Lung (tissue), 12 donors: ENCODE measurements around the gene SPECC1. TPM values are rescaled to one million over a fixed set of nuclear protein-coding genes. Genes with fewer than 3 reads are reported as not detected.
"Not testable (repeated sequence)": the region's sequence is repeated elsewhere in the genome, so short reads cannot be mapped to it uniquely, and the experiment has no call there.

ENCODE experiments used
- ATAC-seq: fragments of 200-7000 bp; cut with Tn5 transposase; one replicate; pipeline ENCODE4 v1.9.1; 2020; ENCODE audit warnings: moderate number of reproducible peaks; ENCODE audit not compliant: insufficient read depth, low FRiP score
- DNase-seq, 3 donors: peaks; one replicate each; pipeline ENCODE4 v3.0.0-alpha.2; 2013 to 2017
- H3K27ac ChIP-seq, 2 donors: one replicate each; pipeline ENCODE4 v1.5.1; 2013; ENCODE audit warnings: mild to moderate bottlenecking in 2 of 2, moderate library complexity in 2 of 2, control low read depth in 1 of 2, inconsistent platforms in 1 of 2, low read depth in 1 of 2, low read length in 1 of 2
- H3K27me3 ChIP-seq, 3 donors: one replicate each; pipeline ENCODE4 v1.5.1; 2013; ENCODE audit warnings: low read length in 2 of 3; ENCODE audit not compliant: control insufficient read depth in 3 of 3, insufficient read depth in 3 of 3
- H3K36me3 ChIP-seq, 4 donors: one replicate each; pipeline ENCODE4 v1.5.1; 2013; ENCODE audit warnings: low read length in 4 of 4, mild to moderate bottlenecking in 1 of 4, moderate library complexity in 1 of 4; ENCODE audit not compliant: control insufficient read depth in 4 of 4, insufficient read depth in 4 of 4
- H3K4me1 ChIP-seq, 5 donors: one replicate each; pipeline ENCODE4 v1.5.1; 2013; ENCODE audit warnings: low read length in 5 of 5, mild to moderate bottlenecking in 2 of 5, moderate library complexity in 1 of 5; ENCODE audit not compliant: control insufficient read depth in 5 of 5, insufficient read depth in 5 of 5
- H3K4me3 ChIP-seq: one replicate; pipeline ENCODE4 v1.5.1; 2013; ENCODE audit warnings: mild to moderate bottlenecking, control low read depth, moderate library complexity
- H3K9ac ChIP-seq, 2 donors: one replicate each; pipeline ENCODE4 v1.5.1; 2013; ENCODE audit warnings: low read length in 2 of 2, control low read depth in 1 of 2; ENCODE audit not compliant: insufficient read depth in 1 of 2
- H3K9me3 ChIP-seq, 4 donors: one replicate each; pipeline ENCODE4 v1.5.1; 2013; ENCODE audit warnings: low read length in 3 of 4, mild to moderate bottlenecking in 1 of 4, moderate library complexity in 1 of 4; ENCODE audit not compliant: control insufficient read depth in 4 of 4, insufficient read depth in 3 of 4
- WGBS, 2 donors: extraction: QIAGEN DNeasy Blood & Tissue Kit; methylation state at CpG; one replicate each; pipeline ENCODE4 v1.1.7; 2013; 5-methylcytosine and 5-hydroxymethylcytosine counted together
- polyA plus RNA-seq, 2 donors: library from polyadenylated mRNA; stranded (reverse); fragments of 200-250 nt; gene quantifications; one replicate each; pipeline ENCODE4 v1.2.1, GENCODE V29; 2013
- total RNA-seq, 2 donors: library from RNA; depleted of rRNA in 1 of 2; stranded (reverse); fragments of >200 nt in 1 of 2; gene quantifications; one replicate each; pipeline ENCODE4 v1.2.1, GENCODE V29; 2014 to 2021
- TF ChIP-seq, protein P1 (sequence below): IDR thresholded peaks from 2 replicates; pipeline ENCODE4 v1.5.1; 2012; ENCODE audit warnings: mild to moderate bottlenecking; ENCODE audit errors: control extremely low read depth, extremely low read depth
- donor health status: control.
- donor health status: control.
- donor health status: Bipolar disorder and iron deficiency.
- donor health status: healthy.
- donor health status: DM: yes; HTN: yes; CAD: no.

Gene SPECC1
- total and polyA plus RNA-seq, 4 donors: 8.8 to 27.1 (median 14.7) TPM

DNA sequence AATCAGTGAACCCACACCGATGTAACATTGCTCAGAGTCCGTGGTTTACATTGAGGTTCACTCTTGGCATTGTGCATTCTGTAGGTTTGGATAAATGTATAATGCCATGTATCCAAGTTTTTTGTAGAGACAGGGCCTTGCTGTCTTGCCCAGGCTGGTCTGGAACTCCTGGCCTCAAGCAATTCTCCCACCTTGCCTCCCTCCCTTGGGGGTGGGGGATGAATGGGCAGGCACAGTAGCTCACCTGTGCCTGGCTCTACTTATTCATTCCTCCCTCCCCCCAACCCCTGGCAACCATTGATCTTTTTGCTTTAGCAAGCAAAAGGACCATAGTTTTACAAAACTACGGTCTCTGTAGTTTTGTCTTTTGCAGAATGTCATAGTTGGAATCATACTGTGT is 181.4 kb downstream of the SPECC1 start:
- Histone ChIP-seq H3K4me3 (no peak overlapping the region), H3K4me1 (peaks cover 0 to 3% (median 0%) of the 10 kb centered on the region in 5 donors), H3K27me3 (no peaks in the 10 kb centered on the region), H3K9me3 (no peaks in the 10 kb centered on the region), H3K9ac (no peak overlapping the region), H3K27ac (no peak overlapping the region), H3K36me3 (no peaks in the 10 kb centered on the region)
- 84 to 94% methylated on average over 3 of the region's 3 CpGs for WGBS, 2 donors
- TF ChIP-seq, protein P1, sequence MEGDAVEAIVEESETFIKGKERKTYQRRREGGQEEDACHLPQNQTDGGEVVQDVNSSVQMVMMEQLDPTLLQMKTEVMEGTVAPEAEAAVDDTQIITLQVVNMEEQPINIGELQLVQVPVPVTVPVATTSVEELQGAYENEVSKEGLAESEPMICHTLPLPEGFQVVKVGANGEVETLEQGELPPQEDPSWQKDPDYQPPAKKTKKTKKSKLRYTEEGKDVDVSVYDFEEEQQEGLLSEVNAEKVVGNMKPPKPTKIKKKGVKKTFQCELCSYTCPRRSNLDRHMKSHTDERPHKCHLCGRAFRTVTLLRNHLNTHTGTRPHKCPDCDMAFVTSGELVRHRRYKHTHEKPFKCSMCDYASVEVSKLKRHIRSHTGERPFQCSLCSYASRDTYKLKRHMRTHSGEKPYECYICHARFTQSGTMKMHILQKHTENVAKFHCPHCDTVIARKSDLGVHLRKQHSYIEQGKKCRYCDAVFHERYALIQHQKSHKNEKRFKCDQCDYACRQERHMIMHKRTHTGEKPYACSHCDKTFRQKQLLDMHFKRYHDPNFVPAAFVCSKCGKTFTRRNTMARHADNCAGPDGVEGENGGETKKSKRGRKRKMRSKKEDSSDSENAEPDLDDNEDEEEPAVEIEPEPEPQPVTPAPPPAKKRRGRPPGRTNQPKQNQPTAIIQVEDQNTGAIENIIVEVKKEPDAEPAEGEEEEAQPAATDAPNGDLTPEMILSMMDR: no peak
- DNase-seq: no peak
- no peak for ATAC-seq

DNA sequence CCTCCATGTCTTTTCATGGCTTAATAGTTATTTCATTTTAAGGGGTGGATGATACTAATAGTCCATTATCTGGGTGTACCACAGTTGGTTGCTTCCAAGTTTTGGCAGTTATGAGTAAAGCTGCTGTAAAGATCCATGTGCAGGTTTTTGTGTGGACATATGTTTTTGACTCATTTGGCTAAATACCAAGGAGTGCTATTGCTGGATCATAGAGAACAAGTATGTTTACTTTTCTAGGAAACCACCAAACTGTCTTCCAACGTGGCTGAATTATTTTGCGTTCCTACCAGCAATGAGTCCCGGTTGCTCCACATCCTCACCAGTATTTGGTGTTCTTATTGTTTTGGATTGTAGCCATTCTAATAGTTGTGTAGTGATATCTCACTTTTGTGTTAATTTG is 181.9 kb downstream of the SPECC1 start:
- Histone ChIP-seq H3K9me3 (no peaks in the 10 kb centered on the region), H3K9ac (no peak overlapping the region), H3K4me1 (peaks cover 0 to 3% (median 0%) of the 10 kb centered on the region in 5 donors), H3K27ac (no peak overlapping the region), H3K36me3 (no peaks in the 10 kb centered on the region), H3K27me3 (no peaks in the 10 kb centered on the region), H3K4me3 (no peak overlapping the region)
- TF ChIP-seq, protein P1: no peak
- WGBS, 2 donors: 58 to 78% methylated on average over 3 of the region's 3 CpGs
- ATAC-seq (no peak), DNase-seq (peak in 2 of 3 donors; percentile 8 to 24)

DNA sequence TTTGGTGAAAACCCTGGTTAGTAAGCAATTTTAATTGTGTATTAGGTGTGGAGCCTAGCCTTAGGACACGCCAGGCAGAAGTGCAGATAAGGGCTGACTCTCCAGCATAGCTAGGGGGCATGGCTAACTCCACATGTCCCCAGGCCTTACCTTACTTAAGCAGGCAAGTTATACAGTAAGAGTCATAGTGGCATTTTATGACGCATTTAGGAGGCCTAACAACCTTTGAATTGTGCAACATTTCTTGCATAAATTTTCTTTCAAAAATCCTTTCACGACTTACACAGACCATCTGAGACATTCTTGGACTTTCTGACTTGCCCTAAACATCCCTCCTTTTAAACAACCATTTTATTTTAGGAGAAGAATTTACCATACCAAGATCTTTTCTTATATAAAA is 187.1 kb downstream of the SPECC1 start:
- not testable (repeated sequence) for H3K36me3 ChIP-seq, DNase-seq, H3K4me3 ChIP-seq, H3K27ac ChIP-seq, H3K27me3 ChIP-seq, H3K9me3 ChIP-seq, H3K9ac ChIP-seq, ATAC-seq, H3K4me1 ChIP-seq
- WGBS, 2 donors: 90% methylated on average over 3 of the region's 3 CpGs

DNA sequence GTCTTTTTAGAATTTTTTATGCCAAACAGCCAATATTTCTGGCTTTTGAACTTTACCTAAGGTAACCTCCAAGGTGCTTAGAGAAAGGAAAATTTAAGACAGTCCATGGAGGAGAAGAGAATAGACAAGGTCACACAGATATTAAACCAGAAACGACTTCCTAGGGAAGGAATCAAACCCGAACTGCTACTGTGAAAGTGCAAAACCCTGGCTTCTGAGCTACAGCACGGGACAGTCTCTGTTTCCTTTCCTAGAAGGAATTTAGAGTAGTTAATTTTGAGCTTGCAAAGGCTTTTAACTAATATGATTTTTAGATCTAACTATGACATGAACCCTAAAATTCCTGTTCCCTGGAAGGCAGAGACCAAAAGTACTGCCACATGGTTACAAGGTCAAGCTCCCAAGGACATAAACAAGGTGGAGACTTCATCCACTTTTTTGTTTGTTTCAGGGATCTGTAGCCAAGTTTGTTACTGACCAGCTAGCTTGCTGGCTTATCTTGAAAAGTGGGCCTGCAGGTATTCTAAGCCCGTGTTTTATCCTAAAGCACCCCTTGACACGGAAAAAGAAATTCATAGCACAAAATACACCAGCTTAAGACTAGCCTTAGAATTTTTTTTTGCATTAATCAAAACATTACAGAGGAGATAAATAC is 188.2 kb downstream of the SPECC1 start:
- peaks cover 0 to 7% (median 0%) of the 10 kb centered on the region in 4 donors for H3K9me3 ChIP-seq
- WGBS, 2 donors: 78 to 89% methylated on average over 5 of the region's 5 CpGs
- DNase-seq (no peak), ATAC-seq (no peak)
- no peaks in the 10 kb centered on the region for H3K36me3 ChIP-seq
- no peak overlapping the region for H3K4me3 ChIP-seq
- no peak overlapping the region for H3K9ac ChIP-seq
- H3K27me3 ChIP-seq: no peaks in the 10 kb centered on the region
- H3K27ac ChIP-seq: no peak overlapping the region
- H3K4me1 ChIP-seq: no peaks in the 10 kb centered on the region
- TF ChIP-seq, protein P1: no peak
